Activated naive CD4-positive, alpha-beta T cell treated with anti-CD3 and anti-CD28 coated beads, Interleukin-2, amount 50 U/mL, for 24 hours (primary cell): ENCODE measurements around the gene CPED1.

Source experiments
- H3K27ac Mint-ChIP-seq: one replicate; pipeline ENCODE4 v1.8.0; 2021; ENCODE audit warnings: mild to moderate bottlenecking, mixed read lengths
- H3K27me3 Mint-ChIP-seq: one replicate; pipeline ENCODE4 v1.8.0; 2021; ENCODE audit warnings: mixed read lengths
- H3K36me3 Mint-ChIP-seq: one replicate; pipeline ENCODE4 v1.8.0; 2021; ENCODE audit warnings: mixed read lengths
- H3K4me1 Mint-ChIP-seq: one replicate; pipeline ENCODE4 v1.8.0; 2021; ENCODE audit warnings: mixed read lengths
- H3K4me3 Mint-ChIP-seq: one replicate; pipeline ENCODE4 v1.8.0; 2021; ENCODE audit warnings: mild to moderate bottlenecking, mixed read lengths
- H3K9me3 Mint-ChIP-seq: one replicate; pipeline ENCODE4 v1.8.0; 2021; ENCODE audit warnings: mixed read lengths

CPED1 gene

GRCh38 chr7:121085922-121086321, 97.4 kb downstream of the CPED1 start:
- Mint-ChIP-seq H3K4me3 (no peak overlapping the region), H3K27ac (no peak overlapping the region), H3K27me3 (no peaks in the 10 kb centered on the region), H3K4me1 (no peaks in the 10 kb centered on the region), H3K36me3 (no peaks in the 10 kb centered on the region), H3K9me3 (no peaks in the 10 kb centered on the region)

DNA sequence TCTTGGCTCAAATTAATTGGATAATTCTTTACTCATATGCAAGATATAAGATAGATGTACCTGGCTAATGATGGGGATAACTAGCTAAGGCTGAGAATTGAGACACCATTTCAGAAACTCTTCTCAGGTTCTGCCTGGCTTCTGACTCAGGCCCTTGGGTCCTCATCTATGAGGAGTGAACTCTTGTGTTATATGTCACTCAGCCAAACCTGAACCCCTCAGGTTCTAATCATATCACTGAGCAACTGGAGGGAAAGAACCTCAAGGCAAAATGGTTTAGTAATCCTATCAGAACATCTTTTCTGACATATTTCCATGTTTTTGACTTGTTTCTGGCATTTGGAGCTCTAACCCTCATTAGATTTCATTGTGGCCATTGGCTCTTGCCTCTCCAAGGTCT, 100.4 kb downstream of the CPED1 start:
- no peaks in the 10 kb centered on the region for H3K36me3 Mint-ChIP-seq
- H3K27ac Mint-ChIP-seq = no peak overlapping the region
- no peak overlapping the region for H3K4me3 Mint-ChIP-seq
- H3K4me1 Mint-ChIP-seq = no peaks in the 10 kb centered on the region
- H3K9me3 Mint-ChIP-seq = no peaks in the 10 kb centered on the region
- no peaks in the 10 kb centered on the region for H3K27me3 Mint-ChIP-seq

GRCh38 chr7:121094829-121095228, 106.3 kb downstream of the CPED1 start:
- Mint-ChIP-seq H3K9me3 (no peaks in the 10 kb centered on the region), H3K27me3 (peaks cover 2% of the 10 kb centered on the region), H3K4me3 (no peak overlapping the region), H3K4me1 (no peaks in the 10 kb centered on the region), H3K36me3 (no peaks in the 10 kb centered on the region), H3K27ac (no peak overlapping the region)

DNA sequence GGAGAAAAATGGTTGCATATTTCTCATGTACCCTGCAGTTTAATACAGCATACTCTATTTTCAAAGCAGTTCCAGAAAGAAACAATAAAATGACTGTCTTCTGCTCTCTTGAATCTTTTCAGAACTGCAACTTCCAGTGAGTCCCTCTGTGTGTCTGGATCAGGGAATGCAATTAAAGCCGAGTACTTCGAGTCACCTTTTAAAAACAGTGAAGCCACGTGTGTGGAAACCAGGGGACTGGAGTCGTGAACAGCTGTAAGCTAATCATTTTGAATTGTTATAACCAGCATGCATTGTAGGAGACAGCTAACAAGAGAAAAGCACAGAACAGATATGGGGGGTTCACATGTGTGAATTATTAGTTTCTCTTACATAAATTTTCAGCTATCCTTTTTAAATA, 109.1 kb downstream of the CPED1 start:
- no peak overlapping the region for H3K27ac Mint-ChIP-seq
- H3K4me3 Mint-ChIP-seq = no peak overlapping the region
- no peaks in the 10 kb centered on the region for H3K4me1 Mint-ChIP-seq
- H3K27me3 Mint-ChIP-seq = peaks cover 2% of the 10 kb centered on the region
- H3K9me3 Mint-ChIP-seq = no peaks in the 10 kb centered on the region
- H3K36me3 Mint-ChIP-seq = no peaks in the 10 kb centered on the region

DNA sequence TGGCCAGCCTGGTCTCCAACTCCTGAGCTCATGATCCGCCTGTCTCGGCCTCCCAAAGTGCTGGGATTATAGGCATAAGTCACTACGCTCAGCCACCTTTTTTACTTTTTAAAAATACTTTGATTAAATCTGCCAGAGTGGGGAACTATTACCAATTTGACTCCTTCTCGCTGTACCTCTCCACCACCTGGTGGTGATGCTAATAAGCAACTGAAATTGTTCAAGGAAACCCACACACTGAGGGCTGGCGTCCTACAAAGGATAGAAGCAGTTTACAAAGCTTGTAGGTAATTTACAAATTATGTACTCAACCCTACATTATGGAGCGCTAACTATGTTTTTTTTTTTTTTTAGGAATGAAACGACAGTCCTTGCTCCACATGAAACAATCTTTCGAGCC, 111.1 kb downstream of the CPED1 start:
- H3K9me3 Mint-ChIP-seq = no peaks in the 10 kb centered on the region
- H3K4me3 Mint-ChIP-seq = no peak overlapping the region
- H3K27me3 Mint-ChIP-seq = peaks cover 6% of the 10 kb centered on the region
- H3K36me3 Mint-ChIP-seq = no peaks in the 10 kb centered on the region
- H3K4me1 Mint-ChIP-seq = no peaks in the 10 kb centered on the region
- no peak overlapping the region for H3K27ac Mint-ChIP-seq

DNA sequence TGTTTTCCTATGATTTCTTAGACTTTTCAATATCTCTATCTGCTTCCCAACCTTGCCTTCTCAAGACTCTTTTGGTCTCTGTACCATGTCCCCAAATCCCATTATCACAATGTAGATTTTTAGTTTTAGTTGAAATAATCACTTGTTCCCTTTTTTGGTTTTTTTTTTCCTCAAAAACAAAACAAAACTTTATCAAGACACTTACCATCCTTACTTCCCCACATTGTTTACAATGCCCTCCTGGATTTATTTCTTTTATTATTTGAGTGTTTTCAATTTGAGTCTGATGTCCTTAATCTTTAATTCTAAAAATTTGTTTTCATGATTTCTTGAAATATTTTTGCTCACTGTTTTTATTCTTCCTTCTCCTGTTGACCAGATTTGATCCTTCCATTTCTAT, 112.6 kb downstream of the CPED1 start:
- H3K4me1 Mint-ChIP-seq = no peaks in the 10 kb centered on the region
- peaks cover 4% of the 10 kb centered on the region for H3K27me3 Mint-ChIP-seq
- no peaks in the 10 kb centered on the region for H3K9me3 Mint-ChIP-seq
- H3K36me3 Mint-ChIP-seq = no peaks in the 10 kb centered on the region
- H3K27ac Mint-ChIP-seq = no peak overlapping the region
- H3K4me3 Mint-ChIP-seq = no peak overlapping the region

- peaks cover 4% of the 10 kb centered on the region for H3K27me3 Mint-ChIP-seq
- no peak overlapping the region for H3K27ac Mint-ChIP-seq
- H3K36me3 Mint-ChIP-seq = no peaks in the 10 kb centered on the region
- no peaks in the 10 kb centered on the region for H3K4me1 Mint-ChIP-seq
- H3K4me3 Mint-ChIP-seq = no peak overlapping the region
- no peaks in the 10 kb centered on the region for H3K9me3 Mint-ChIP-seq
Observed at GRCh38 chr7:121101621-121102020, 113.1 kb downstream of the CPED1 start.

GRCh38 chr7:121102619-121103018, 114.1 kb downstream of the CPED1 start:
- no peaks in the 10 kb centered on the region for H3K36me3 Mint-ChIP-seq
- H3K4me1 Mint-ChIP-seq = no peaks in the 10 kb centered on the region
- peaks cover 4% of the 10 kb centered on the region for H3K27me3 Mint-ChIP-seq
- no peak overlapping the region for H3K4me3 Mint-ChIP-seq
- H3K27ac Mint-ChIP-seq = no peak overlapping the region
- no peaks in the 10 kb centered on the region for H3K9me3 Mint-ChIP-seq

DNA sequence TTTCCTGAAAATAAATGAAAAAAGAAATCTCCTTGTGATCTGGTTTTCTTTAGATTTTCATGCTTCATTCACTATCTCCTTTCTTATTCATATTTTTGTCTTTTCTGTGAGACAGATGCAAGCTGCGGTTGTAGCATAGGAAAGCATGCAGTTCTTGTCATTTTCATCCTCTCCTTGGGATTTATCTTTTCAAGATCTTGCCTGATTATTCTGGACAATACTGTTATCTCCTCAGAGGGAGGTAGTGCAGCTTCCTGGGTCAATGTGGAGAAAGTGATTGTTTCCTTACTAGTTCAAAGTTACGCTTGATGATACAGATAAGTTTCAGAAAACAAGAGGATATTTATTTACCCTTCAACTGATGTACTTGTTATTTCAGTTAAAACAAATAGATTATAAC, 114.6 kb downstream of the CPED1 start:
- no peak overlapping the region for H3K27ac Mint-ChIP-seq
- no peak overlapping the region for H3K4me3 Mint-ChIP-seq
- H3K9me3 Mint-ChIP-seq = no peaks in the 10 kb centered on the region
- peaks cover 4% of the 10 kb centered on the region for H3K27me3 Mint-ChIP-seq
- no peaks in the 10 kb centered on the region for H3K4me1 Mint-ChIP-seq
- H3K36me3 Mint-ChIP-seq = no peaks in the 10 kb centered on the region

DNA sequence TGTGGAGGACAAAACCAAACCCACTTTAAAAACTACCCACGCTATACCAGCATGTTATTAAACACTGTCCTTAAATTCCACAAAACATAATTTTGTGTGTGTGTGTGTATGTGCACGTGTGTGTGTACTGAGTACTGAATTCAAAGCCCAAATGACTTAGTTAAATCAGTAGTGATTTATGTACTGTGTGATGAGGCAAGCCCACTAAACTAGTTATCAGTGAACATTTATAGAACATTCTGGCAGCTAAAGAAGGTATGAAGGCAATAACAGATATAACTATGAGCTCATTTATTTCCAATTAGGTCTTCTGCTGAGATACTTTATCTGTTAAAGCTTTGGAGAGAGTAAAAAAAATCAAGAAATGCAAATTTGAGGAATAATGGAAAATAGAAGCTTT, 115.1 kb downstream of the CPED1 start:
- peaks cover 4% of the 10 kb centered on the region for H3K27me3 Mint-ChIP-seq
- no peak overlapping the region for H3K27ac Mint-ChIP-seq
- H3K9me3 Mint-ChIP-seq = no peaks in the 10 kb centered on the region
- H3K4me1 Mint-ChIP-seq = no peaks in the 10 kb centered on the region
- H3K4me3 Mint-ChIP-seq = no peak overlapping the region
- no peaks in the 10 kb centered on the region for H3K36me3 Mint-ChIP-seq

DNA sequence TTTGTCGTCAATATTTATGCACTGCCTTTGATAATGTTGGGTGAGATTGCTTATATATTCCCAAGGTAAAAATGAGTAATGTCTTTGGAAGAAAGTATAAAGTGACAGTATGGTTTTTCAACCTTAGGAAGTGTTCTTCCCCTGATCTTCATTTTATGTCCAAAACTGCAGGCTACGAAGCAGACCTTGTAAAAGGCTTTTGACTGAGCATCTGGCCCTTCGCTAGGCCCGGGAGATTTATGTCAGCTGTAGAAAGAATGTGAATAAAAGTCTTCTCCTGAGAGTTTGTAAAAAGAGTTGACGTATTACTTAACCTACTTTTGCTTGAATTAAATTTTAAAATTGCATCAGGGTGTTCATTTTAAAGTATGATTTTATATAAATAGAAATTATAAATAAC, 116.8 kb downstream of the CPED1 start:
- Mint-ChIP-seq H3K4me1 (no peaks in the 10 kb centered on the region), H3K27me3 (peaks cover 4% of the 10 kb centered on the region), H3K9me3 (no peaks in the 10 kb centered on the region), H3K36me3 (no peaks in the 10 kb centered on the region), H3K4me3 (no peak overlapping the region), H3K27ac (no peak overlapping the region)

GRCh38 chr7:121107923-121108498, 119.5 kb downstream of the CPED1 start:
- no peak overlapping the region for H3K27ac Mint-ChIP-seq
- peaks cover 2% of the 10 kb centered on the region for H3K27me3 Mint-ChIP-seq
- H3K4me3 Mint-ChIP-seq = no peak overlapping the region
- no peaks in the 10 kb centered on the region for H3K9me3 Mint-ChIP-seq
- no peaks in the 10 kb centered on the region for H3K4me1 Mint-ChIP-seq
- no peaks in the 10 kb centered on the region for H3K36me3 Mint-ChIP-seq

- no peaks in the 10 kb centered on the region for H3K36me3 Mint-ChIP-seq
- no peak overlapping the region for H3K4me3 Mint-ChIP-seq
- no peaks in the 10 kb centered on the region for H3K4me1 Mint-ChIP-seq
- no peak overlapping the region for H3K27ac Mint-ChIP-seq
- H3K9me3 Mint-ChIP-seq = no peaks in the 10 kb centered on the region
- no peaks in the 10 kb centered on the region for H3K27me3 Mint-ChIP-seq
Observed at GRCh38 chr7:121109145-121109544, 120.6 kb downstream of the CPED1 start.

DNA sequence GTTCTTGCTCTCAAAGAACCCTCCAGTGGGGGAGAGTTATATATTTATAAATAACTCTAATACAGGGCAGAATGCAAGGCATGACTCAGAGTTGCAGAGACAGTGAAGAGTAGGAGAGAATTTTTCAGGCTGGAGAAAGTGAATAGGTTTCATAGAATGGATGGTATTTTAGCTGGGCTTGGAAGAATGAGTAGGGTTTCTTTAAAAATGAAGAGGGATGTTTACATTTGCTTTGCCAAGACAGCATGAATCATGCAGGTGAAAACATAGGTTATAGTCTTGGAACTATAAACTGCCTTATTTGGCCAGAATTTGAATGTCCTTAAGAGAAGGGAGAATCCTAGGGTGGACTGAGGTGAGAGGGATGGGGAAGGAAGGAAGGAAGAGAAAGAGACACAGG, 124.8 kb downstream of the CPED1 start:
- Mint-ChIP-seq H3K27ac (no peak overlapping the region), H3K9me3 (no peaks in the 10 kb centered on the region), H3K36me3 (no peaks in the 10 kb centered on the region), H3K4me1 (no peaks in the 10 kb centered on the region), H3K4me3 (no peak overlapping the region), H3K27me3 (peaks cover 3% of the 10 kb centered on the region)

- Mint-ChIP-seq H3K27me3 (peaks cover 3% of the 10 kb centered on the region), H3K27ac (no peak overlapping the region), H3K4me3 (no peak overlapping the region), H3K4me1 (no peaks in the 10 kb centered on the region), H3K9me3 (no peaks in the 10 kb centered on the region), H3K36me3 (no peaks in the 10 kb centered on the region)
Observed at GRCh38 chr7:121116396-121116795, 127.9 kb downstream of the CPED1 start.

GRCh38 chr7:121119047-121119446, 130.5 kb downstream of the CPED1 start:
- Mint-ChIP-seq H3K27ac (no peak overlapping the region), H3K4me3 (no peak overlapping the region), H3K36me3 (no peaks in the 10 kb centered on the region), H3K27me3 (peaks cover 3% of the 10 kb centered on the region), H3K4me1 (no peaks in the 10 kb centered on the region), H3K9me3 (no peaks in the 10 kb centered on the region)

- Mint-ChIP-seq H3K36me3 (no peaks in the 10 kb centered on the region), H3K4me3 (no peak overlapping the region), H3K27me3 (peaks cover 4% of the 10 kb centered on the region)
Observed at GRCh38 chr7:121123032-121123431, 134.5 kb downstream of the CPED1 start.

More at GRCh38 chr7:121123032-121123431, 134.5 kb downstream of the CPED1 start:
- Mint-ChIP-seq H3K9me3 (no peaks in the 10 kb centered on the region), H3K27ac (no peak overlapping the region), H3K4me1 (no peaks in the 10 kb centered on the region)
